Erythroblast (primary cell): Measurements from ENCODE around the gene EYS.

Experiments used
- GATA1 ChIP-seq: IDR thresholded peaks from 2 replicates; pipeline ENCODE4 v1.6.1; 2011; ENCODE audit warnings: low read depth, mild to moderate bottlenecking, control low read depth, low read length, moderate library complexity
- POLR2A ChIP-seq: IDR thresholded peaks from 2 replicates; pipeline ENCODE4 v1.6.1; 2011; ENCODE audit warnings: mild to moderate bottlenecking, low read length

GRCh38 chr6:63888416-63888815, 1818.6 kb downstream of the EYS start:
- TF ChIP-seq POLR2A (no peak), GATA1 (no peak)
